Measurements from ENCODE around the gene SIGLEC8.

GRCh38 chr19:51476164-51476563 is 17.9 kb upstream of the SIGLEC8 start:
- no peak for TF ChIP-seq EP300 (conservative IDR thresholded peaks at IDR 0.05; ENCODE audit: poor library complexity, severe bottlenecking)
- TF ChIP-seq CTCF (IDR thresholded peaks at IDR 0.05; ENCODE audit: poor library complexity, severe bottlenecking) = no peak
- no peak for TF ChIP-seq EZH2 (IDR thresholded peaks at IDR 0.05; ENCODE audit: borderline replicate concordance, insufficient read depth, low read length, poor library complexity, severe bottlenecking)
- no peak for TF ChIP-seq SMC3 (conservative IDR thresholded peaks at IDR 0.05; ENCODE audit: poor library complexity)
- no peak for TF ChIP-seq POLR2AphosphoS5 (IDR thresholded peaks at IDR 0.05)
- no peak for TF ChIP-seq TAF1 (IDR thresholded peaks at IDR 0.05; ENCODE audit: low read depth)

All from neural cell (in vitro differentiated cells).